Lower lobe of right lung (tissue), 2 donors: ENCODE measurements around the gene TM4SF20. TPM values are rescaled to one million over a fixed set of nuclear protein-coding genes. Genes with fewer than 3 reads are reported as not detected.

Experiments
- ATAC-seq, 2 donors: fragments of 200-7000 bp; cut with Tn5 transposase; one replicate each; pipeline ENCODE4 v1.9.1; 2020 to 2022; ENCODE audit warnings: mild to moderate bottlenecking in 2 of 2, moderate library complexity in 2 of 2
- DNase-seq: peaks from one replicate; pipeline ENCODE4 v3.0.0-alpha.2; 2020
- H3K27ac ChIP-seq: fragments of 200-600 bp; one replicate; pipeline ENCODE4 v1.8.0; 2022
- H3K27me3 ChIP-seq: fragments of 200-600 bp; one replicate; pipeline ENCODE4 v1.8.0; 2022; ENCODE audit warnings: low read depth
- H3K36me3 ChIP-seq: fragments of 200-600 bp; one replicate; pipeline ENCODE4 v1.8.0; 2022; ENCODE audit warnings: mild to moderate bottlenecking
- H3K4me1 ChIP-seq: fragments of 200-600 bp; one replicate; pipeline ENCODE4 v1.8.0; 2022
- H3K4me3 ChIP-seq: fragments of 200-600 bp; one replicate; pipeline ENCODE4 v1.8.0; 2022; ENCODE audit warnings: mild to moderate bottlenecking
- H3K9me3 ChIP-seq: fragments of 200-600 bp; one replicate; pipeline ENCODE4 v1.8.0; 2022
- intact Hi-C: fragments of 100-400 bp; cut with DNase I; formaldehyde crosslinking; loops from one replicate; pipeline ENCODE4 v1.11.0; 2022
- total RNA-seq: library from RNA; stranded (reverse); fragmentation: NEBNext Ultra II Directional; extraction: Animal tissue kit (Norgen Biotek cat#: 25700); gene quantifications from one replicate; pipeline ENCODE4 v1.2.1, GENCODE V29; 2021
- TF ChIP-seq, protein P1 (sequence below): fragments of 200-600 bp; IDR thresholded peaks from one replicate; pipeline ENCODE4 v1.8.0; 2022; ENCODE audit warnings: antibody characterized with exemption, mild to moderate bottlenecking
- donor health status: DM: no; HTN: yes; CAD: no; lungs with severe emphysema.

Gene TM4SF20
- total RNA-seq, 1 donor from 2014 or later, result not detected

DNA sequence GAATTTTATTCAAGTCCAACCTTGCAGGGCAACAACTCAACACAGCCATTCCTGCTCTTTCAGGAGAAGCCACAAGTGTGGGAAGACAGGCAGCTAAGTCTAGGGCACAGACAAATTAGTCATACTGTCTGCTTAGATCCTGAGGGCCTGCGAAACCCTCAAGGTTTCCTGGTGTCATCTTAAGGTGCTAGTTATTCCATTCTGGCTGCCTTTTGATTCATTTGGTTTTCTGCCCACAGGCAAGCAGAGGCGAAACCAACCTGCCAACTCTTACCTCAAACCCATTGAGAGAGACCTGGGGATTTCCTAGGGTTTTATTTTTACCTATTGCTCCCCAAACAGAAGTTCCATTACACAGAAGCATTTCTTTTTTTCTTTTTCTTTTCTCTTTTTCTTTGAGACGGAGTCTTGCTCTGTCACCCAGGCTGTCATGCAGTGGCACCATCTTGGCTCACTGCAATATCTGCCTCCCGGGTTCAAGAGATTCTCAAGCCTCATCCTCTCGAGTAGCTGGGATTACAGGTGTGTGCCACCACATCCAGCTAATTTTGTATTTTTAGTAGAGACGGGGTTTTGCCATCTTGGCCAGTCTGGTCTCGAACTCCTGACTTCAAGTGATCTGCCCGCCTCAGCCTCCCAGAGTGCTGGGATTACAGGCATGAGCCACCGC lies 32.3 kb upstream of the TM4SF20 start:
- H3K9me3 ChIP-seq, result no peaks in the 10 kb centered on the region
- DNase-seq, result no peak
- H3K4me1 ChIP-seq, result peaks cover 24% of the 10 kb centered on the region
- no peaks in the 10 kb centered on the region for H3K36me3 ChIP-seq
- no peaks in the 10 kb centered on the region for H3K27me3 ChIP-seq
- TF ChIP-seq, protein P1, sequence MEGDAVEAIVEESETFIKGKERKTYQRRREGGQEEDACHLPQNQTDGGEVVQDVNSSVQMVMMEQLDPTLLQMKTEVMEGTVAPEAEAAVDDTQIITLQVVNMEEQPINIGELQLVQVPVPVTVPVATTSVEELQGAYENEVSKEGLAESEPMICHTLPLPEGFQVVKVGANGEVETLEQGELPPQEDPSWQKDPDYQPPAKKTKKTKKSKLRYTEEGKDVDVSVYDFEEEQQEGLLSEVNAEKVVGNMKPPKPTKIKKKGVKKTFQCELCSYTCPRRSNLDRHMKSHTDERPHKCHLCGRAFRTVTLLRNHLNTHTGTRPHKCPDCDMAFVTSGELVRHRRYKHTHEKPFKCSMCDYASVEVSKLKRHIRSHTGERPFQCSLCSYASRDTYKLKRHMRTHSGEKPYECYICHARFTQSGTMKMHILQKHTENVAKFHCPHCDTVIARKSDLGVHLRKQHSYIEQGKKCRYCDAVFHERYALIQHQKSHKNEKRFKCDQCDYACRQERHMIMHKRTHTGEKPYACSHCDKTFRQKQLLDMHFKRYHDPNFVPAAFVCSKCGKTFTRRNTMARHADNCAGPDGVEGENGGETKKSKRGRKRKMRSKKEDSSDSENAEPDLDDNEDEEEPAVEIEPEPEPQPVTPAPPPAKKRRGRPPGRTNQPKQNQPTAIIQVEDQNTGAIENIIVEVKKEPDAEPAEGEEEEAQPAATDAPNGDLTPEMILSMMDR, result no peak
- H3K27ac ChIP-seq, result no peak overlapping the region
- intact Hi-C loops, result no loop called here
- H3K4me3 ChIP-seq, result no peak overlapping the region
- ATAC-seq, result no peak

DNA sequence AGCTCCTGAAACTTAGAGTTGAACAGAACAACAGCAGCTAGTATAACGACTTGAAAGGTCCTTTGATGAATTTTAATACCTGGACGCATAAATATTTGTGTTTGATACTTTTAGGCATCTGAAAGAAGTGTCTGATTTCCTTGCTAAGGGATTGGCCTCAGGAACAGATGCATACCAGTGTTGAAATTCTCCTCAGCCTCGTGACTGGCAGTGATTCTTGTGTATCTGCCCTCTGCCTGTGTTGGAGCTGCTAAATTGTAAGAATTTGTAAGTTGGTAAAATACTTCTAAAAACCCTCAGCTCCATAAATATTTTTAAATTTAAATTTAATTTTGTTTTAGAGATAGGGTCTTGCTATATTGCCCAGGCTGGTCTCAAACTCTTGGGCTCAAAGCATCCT lies 31.1 kb upstream of the TM4SF20 start:
- ATAC-seq (no peak), DNase-seq (no peak)
- Histone ChIP-seq H3K27ac (no peak overlapping the region), H3K9me3 (no peaks in the 10 kb centered on the region), H3K27me3 (no peaks in the 10 kb centered on the region), H3K4me1 (peaks cover 28% of the 10 kb centered on the region), H3K4me3 (no peak overlapping the region), H3K36me3 (no peaks in the 10 kb centered on the region)
- TF ChIP-seq, protein P1, result no peak
- intact Hi-C loops, result no loop called here

DNA sequence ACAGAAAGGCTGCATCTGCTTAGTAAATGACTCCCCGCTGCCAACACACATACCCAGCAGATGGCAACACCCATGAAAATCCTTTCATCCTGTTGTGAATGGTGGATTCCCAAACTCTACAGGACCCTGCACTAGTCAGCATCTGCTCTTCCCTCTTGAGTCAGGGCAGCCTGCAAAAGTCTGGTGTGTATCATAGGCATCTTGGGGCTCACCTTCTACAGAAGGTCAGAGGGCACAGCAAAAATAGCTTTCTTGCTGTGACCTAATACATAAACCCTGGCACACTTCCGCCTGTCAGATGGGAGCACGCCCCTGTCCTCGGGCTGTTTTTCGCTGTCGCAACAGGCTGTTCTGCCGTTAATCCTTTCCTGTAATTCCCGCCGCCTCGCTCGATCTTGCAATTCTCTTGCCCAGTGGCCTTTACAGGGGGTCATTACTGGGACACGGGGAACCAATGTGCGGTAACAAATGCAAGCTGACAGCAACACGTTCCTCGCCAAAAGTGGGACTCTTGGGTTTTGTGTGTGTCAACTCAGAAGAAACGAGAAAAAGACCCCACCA lies 28.6 kb upstream of the TM4SF20 start:
- intact Hi-C loops, result no loop called here
- ATAC-seq, result peak; percentile 63 to 77

DNA sequence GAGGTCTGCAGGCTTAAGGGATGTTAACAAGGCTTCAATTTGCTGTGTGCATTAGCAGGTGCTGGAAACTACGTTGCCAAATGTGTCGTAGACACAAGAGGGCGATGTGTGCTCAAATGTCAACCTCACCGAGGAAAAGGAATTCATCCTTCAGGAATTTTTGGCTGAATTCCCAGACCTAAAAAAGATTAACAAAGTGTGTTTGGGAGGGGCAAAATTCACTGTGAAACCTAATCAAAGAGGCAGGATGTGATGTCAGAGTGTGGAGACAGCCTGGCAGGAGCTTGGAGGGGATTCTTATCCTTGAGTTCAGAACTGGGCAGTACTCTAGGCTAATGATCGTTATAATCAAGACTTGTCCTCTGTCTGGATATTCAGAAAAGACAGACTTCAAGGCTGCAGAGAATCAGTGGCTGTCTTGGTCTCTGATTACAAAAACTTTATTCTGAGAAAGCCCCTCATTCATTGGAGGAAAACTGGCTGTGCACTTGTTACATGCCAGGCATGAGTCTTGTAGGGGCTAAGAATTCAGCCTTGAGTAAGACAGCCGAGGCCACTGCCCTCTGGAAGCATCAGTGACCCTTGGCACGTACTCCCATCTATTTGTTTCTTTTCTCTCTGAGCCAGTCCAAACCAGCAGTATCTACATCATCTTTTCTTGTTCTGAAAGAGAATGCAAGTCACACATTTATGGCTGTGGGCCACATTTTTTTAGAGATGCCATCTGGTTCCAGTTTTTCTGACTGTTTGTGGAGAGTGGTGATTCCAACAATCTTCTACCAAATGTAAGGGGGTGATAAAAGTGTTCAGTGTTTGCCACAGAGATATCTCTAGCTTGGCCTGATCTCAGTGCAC lies 27.3 kb upstream of the TM4SF20 start:
- Histone ChIP-seq H3K36me3 (no peaks in the 10 kb centered on the region), H3K4me3 (no peak overlapping the region), H3K27ac (peak overlapping the region; percentile 70), H3K9me3 (no peaks in the 10 kb centered on the region), H3K27me3 (no peaks in the 10 kb centered on the region), H3K4me1 (peaks cover 17% of the 10 kb centered on the region)
- TF ChIP-seq, protein P1, result peak; percentile 65
- DNase-seq (no peak), ATAC-seq (peak; percentile 81 to 91)
- intact Hi-C loops, result no loop called here

More for the DNA sequence above, 28.6 kb upstream of the TM4SF20 start:
- Histone ChIP-seq H3K4me3 (no peak overlapping the region), H3K36me3 (no peaks in the 10 kb centered on the region), H3K9me3 (no peaks in the 10 kb centered on the region), H3K27ac (peak overlapping the region; percentile 70), H3K4me1 (peaks cover 17% of the 10 kb centered on the region), H3K27me3 (no peaks in the 10 kb centered on the region)
- TF ChIP-seq, protein P1, result no peak
- peak; percentile 89 for DNase-seq

DNA sequence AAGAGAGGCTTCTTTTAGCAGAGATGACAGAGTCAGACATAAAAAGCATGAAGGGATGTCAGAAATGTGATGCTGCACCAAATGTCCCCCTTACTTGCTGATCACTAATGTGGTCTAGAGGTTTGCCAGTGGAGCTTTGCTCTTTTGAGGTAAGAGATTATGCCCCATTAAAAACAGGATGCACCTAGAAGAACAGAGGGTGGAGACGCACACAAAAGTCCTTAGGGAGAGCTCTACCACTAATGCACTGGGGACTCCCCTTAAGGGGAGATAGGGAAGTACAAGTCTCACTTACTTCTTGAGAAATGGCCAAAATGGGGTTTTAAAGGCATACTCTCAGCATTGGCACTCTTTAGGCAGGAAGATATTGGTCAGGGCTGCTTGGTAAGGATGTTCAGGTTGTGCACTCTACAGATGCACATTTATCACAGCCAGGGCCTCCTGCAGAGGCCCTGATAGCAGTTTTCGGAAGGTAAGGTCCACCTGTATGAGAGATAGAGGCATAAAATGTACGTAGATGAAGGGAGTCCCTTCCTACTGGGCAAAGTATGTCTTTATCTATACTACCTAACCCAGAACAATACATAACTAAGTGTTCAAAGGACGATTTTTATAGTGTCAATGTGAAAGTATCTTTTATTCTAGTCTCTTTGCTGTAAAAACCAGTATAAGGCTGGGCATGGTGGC lies 25.6 kb upstream of the TM4SF20 start:
- TF ChIP-seq, protein P1, result no peak
- Histone ChIP-seq H3K4me1 (peaks cover 17% of the 10 kb centered on the region), H3K27me3 (no peaks in the 10 kb centered on the region), H3K36me3 (no peaks in the 10 kb centered on the region), H3K27ac (no peak overlapping the region), H3K4me3 (no peak overlapping the region), H3K9me3 (no peaks in the 10 kb centered on the region)
- ATAC-seq, result no peak
- intact Hi-C loops, result no loop called here
- DNase-seq, result no peak
